Measurements from ENCODE around the gene BCL2L1. TPM values are rescaled to one million over a fixed set of nuclear protein-coding genes. Genes with fewer than 3 reads are reported as not detected.

The BCL2L1 gene
- total and polyA plus RNA-seq, 2 donors (not counting 1 experiment from before 2014, with no cell fraction given): 61.8 to 77.1 TPM

DNA sequence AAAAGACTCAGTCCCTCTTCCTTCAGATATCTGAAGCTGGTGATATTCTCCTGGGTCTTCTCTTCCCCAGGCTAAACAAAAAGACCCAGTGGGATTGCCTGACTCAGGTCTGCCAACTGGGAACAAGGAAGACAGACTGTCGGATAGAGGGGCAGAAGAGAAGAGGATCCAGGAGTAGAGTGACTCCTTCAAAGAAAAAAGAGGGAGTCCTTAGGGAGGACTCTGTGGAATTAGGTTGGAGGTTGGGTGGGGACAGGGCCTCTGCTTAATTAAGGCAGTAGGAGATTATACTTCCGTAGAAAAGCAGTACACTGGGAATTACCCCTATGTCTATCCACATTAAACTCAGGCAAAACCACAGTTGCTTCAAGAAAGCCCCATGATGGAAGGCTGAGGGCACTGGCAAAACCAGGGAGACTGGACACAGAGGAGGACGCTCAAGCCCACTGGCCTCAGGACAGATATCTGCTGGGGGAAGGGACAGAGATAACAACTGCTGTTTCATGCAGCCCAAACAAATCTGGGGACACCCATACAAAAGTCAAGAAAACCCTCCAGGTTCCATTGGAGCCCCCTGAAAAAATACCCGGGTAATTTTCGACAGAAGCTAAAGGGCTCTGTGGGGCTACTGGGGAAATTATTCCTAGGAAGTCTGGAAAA lies 5.7 kb downstream of the BCL2L1 start:
- Histone ChIP-seq H3K9me3 (ENCODE audit: control insufficient read depth, insufficient read depth, low read depth, low read length) (no peaks in the 10 kb centered on the region), H3K4me3 (replicated peaks in 1 of 4; ENCODE audit: control extremely low read depth in 1 of 4, insufficient read depth in 1 of 4, low read depth in 3 of 4, low read length in 4 of 4) (peak overlapping the region in 3 of 4 experiments; percentile 13 to 41 (median 31)), H3K27ac (ENCODE audit: insufficient read depth, low read length) (no peak overlapping the region), H3K27me3 (ENCODE audit: control insufficient read depth, insufficient read depth, low read length) (no peaks in the 10 kb centered on the region), H3K36me3 (ENCODE audit: control insufficient read depth, insufficient read depth, low read length) (peaks cover 29% of the 10 kb centered on the region), H3K9ac (ENCODE audit: insufficient read depth, low read length) (no peak overlapping the region), H3K79me2 (ENCODE audit: control insufficient read depth, insufficient read depth, low read length) (peaks cover 91% of the 10 kb centered on the region), H3K4me2 (ENCODE audit: extremely low read depth, insufficient read depth, low read length) (peak overlapping the region; percentile 81), H2AFZ (ENCODE audit: low read length) (no peak overlapping the region), H3K4me1 (ENCODE audit: control insufficient read depth, extremely low read depth, insufficient read depth, low read length) (peaks cover 63% of the 10 kb centered on the region), H4K20me1 (ENCODE audit: control insufficient read depth, extremely low read depth, insufficient read depth, low read length) (no peaks in the 10 kb centered on the region)
- TF ChIP-seq EZH2 (IDR thresholded peaks at IDR 0.05; ENCODE audit: low read length, missing control alignments): no peak
- TF ChIP-seq, protein P1, sequence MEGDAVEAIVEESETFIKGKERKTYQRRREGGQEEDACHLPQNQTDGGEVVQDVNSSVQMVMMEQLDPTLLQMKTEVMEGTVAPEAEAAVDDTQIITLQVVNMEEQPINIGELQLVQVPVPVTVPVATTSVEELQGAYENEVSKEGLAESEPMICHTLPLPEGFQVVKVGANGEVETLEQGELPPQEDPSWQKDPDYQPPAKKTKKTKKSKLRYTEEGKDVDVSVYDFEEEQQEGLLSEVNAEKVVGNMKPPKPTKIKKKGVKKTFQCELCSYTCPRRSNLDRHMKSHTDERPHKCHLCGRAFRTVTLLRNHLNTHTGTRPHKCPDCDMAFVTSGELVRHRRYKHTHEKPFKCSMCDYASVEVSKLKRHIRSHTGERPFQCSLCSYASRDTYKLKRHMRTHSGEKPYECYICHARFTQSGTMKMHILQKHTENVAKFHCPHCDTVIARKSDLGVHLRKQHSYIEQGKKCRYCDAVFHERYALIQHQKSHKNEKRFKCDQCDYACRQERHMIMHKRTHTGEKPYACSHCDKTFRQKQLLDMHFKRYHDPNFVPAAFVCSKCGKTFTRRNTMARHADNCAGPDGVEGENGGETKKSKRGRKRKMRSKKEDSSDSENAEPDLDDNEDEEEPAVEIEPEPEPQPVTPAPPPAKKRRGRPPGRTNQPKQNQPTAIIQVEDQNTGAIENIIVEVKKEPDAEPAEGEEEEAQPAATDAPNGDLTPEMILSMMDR (conservative IDR thresholded peaks at IDR 0.05 in 1 of 2, IDR thresholded peaks at IDR 0.05 in 1 of 2; ENCODE audit: low read depth in 1 of 2, low read length in 2 of 2): no peak
- DNase-seq (ENCODE audit: low read depth in 2 of 2): no peak

DNA sequence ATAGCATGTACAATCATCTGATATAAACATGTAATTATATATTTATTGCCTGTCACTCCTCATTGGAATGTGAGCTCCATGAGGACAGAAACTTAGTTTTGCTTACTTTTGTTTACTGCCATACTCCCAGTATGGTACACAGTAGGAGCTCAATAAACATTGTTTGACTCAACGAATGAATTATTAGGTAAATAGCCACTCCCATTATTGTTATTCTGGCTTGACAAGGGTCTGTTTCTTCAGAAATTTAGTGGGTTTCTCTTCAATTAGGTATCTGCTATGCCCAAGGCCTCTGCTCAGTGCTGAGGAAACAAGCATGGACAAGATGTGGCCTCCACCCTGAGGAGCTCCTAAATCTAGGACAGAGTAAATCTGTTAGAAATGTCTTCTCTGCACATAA lies 6.3 kb downstream of the BCL2L1 start:
- H3K27me3 ChIP-seq (ENCODE audit: control insufficient read depth, insufficient read depth, low read length): no peaks in the 10 kb centered on the region
- H3K4me3 ChIP-seq (replicated peaks in 1 of 4; ENCODE audit: control extremely low read depth in 1 of 4, insufficient read depth in 1 of 4, low read depth in 3 of 4, low read length in 4 of 4): peak overlapping the region in 2 of 4 experiments; percentile 14 to 41
- H3K9ac ChIP-seq (ENCODE audit: insufficient read depth, low read length): no peak overlapping the region
- H3K36me3 ChIP-seq (ENCODE audit: control insufficient read depth, insufficient read depth, low read length): peaks cover 26% of the 10 kb centered on the region
- H2AFZ ChIP-seq (ENCODE audit: low read length): no peak overlapping the region
- no peaks in the 10 kb centered on the region for H4K20me1 ChIP-seq (ENCODE audit: control insufficient read depth, extremely low read depth, insufficient read depth, low read length)
- no peaks in the 10 kb centered on the region for H3K9me3 ChIP-seq (ENCODE audit: control insufficient read depth, insufficient read depth, low read depth, low read length)
- H3K79me2 ChIP-seq (ENCODE audit: control insufficient read depth, insufficient read depth, low read length): peaks cover 91% of the 10 kb centered on the region
- peaks cover 62% of the 10 kb centered on the region for H3K4me1 ChIP-seq (ENCODE audit: control insufficient read depth, extremely low read depth, insufficient read depth, low read length)
- no peak for DNase-seq (ENCODE audit: low read depth in 2 of 2)
- H3K27ac ChIP-seq (ENCODE audit: insufficient read depth, low read length): no peak overlapping the region
- peak overlapping the region; percentile 38 for H3K4me2 ChIP-seq (ENCODE audit: extremely low read depth, insufficient read depth, low read length)
- no peak for TF ChIP-seq EZH2 (IDR thresholded peaks at IDR 0.05; ENCODE audit: low read length, missing control alignments)
- TF ChIP-seq, protein P1 (conservative IDR thresholded peaks at IDR 0.05 in 1 of 2, IDR thresholded peaks at IDR 0.05 in 1 of 2; ENCODE audit: low read depth in 1 of 2, low read length in 2 of 2): no peak

DNA sequence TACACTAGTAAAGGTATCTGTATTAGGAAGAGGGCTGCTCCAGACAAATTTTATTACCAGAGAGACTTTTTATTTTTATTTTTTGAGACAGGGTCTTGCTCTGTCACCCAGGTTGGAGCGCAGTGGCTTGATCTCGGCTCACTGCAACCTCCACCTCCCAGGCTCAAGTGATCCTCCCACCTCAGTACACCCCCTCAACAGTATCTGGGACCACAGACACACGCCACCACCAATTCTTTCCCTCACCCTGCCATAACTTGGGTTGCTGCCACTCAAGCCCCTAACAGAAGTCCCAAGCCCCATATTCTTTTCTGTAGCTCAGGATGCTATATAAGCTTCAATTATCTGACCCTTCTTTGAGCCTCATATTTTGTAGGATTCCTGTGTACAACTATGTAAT lies 6.9 kb downstream of the BCL2L1 start:
- no peak overlapping the region for H3K9ac ChIP-seq (ENCODE audit: insufficient read depth, low read length)
- peaks cover 91% of the 10 kb centered on the region for H3K79me2 ChIP-seq (ENCODE audit: control insufficient read depth, insufficient read depth, low read length)
- no peak overlapping the region for H3K4me2 ChIP-seq (ENCODE audit: extremely low read depth, insufficient read depth, low read length)
- no peaks in the 10 kb centered on the region for H3K9me3 ChIP-seq (ENCODE audit: control insufficient read depth, insufficient read depth, low read depth, low read length)
- H3K4me3 ChIP-seq (replicated peaks in 1 of 4; ENCODE audit: control extremely low read depth in 1 of 4, insufficient read depth in 1 of 4, low read depth in 3 of 4, low read length in 4 of 4): peak overlapping the region in 2 of 4 experiments; percentile 7 to 41
- H3K27ac ChIP-seq (ENCODE audit: insufficient read depth, low read length): no peak overlapping the region
- peaks cover 25% of the 10 kb centered on the region for H3K36me3 ChIP-seq (ENCODE audit: control insufficient read depth, insufficient read depth, low read length)
- H2AFZ ChIP-seq (ENCODE audit: low read length): no peak overlapping the region
- no peak for TF ChIP-seq EZH2 (IDR thresholded peaks at IDR 0.05; ENCODE audit: low read length, missing control alignments)
- TF ChIP-seq, protein P1 (conservative IDR thresholded peaks at IDR 0.05 in 1 of 2, IDR thresholded peaks at IDR 0.05 in 1 of 2; ENCODE audit: low read depth in 1 of 2, low read length in 2 of 2): no peak
- DNase-seq (ENCODE audit: low read depth in 2 of 2): no peak
- no peaks in the 10 kb centered on the region for H4K20me1 ChIP-seq (ENCODE audit: control insufficient read depth, extremely low read depth, insufficient read depth, low read length)
- H3K4me1 ChIP-seq (ENCODE audit: control insufficient read depth, extremely low read depth, insufficient read depth, low read length): peaks cover 63% of the 10 kb centered on the region
- no peaks in the 10 kb centered on the region for H3K27me3 ChIP-seq (ENCODE audit: control insufficient read depth, insufficient read depth, low read length)
